Activated CD8-positive, alpha-beta memory T cell treated with anti-CD3 and anti-CD28 coated beads, Interleukin-2, amount 10 ng/mL, durations not matched to agents 7 days and 5 days (primary cell): ENCODE data around the gene UGT1A6. TPM values are rescaled to one million over a fixed set of nuclear protein-coding genes. Genes with fewer than 3 reads are reported as not detected.

Source experiments
- ATAC-seq: fragments of 150-1000 bp; cut with Tn5 transposase; one replicate; pipeline ENCODE4 v1.10.0; 2021; ENCODE audit warnings: moderate library complexity
- CTCF ChIA-PET: fragments of 350-600 bp; sonication (Branson Sonifier 250); formaldehyde crosslinking; loops from one replicate; lab custom pipeline; 2021; ENCODE audit warnings: antibody characterized with exemption; lab: Charles Lee
- DNase-seq: peaks from one replicate; pipeline ENCODE4 v3.0.0-alpha.2; 2020
- H3K27ac Mint-ChIP-seq: one replicate; pipeline ENCODE4 v1.8.0; 2021; ENCODE audit warnings: mild to moderate bottlenecking, mixed read lengths
- H3K27me3 Mint-ChIP-seq: one replicate; pipeline ENCODE4 v1.8.0; 2021; ENCODE audit warnings: mixed read lengths
- H3K36me3 Mint-ChIP-seq: one replicate; pipeline ENCODE4 v1.8.0; 2021; ENCODE audit warnings: mild to moderate bottlenecking, mixed read lengths
- H3K4me1 Mint-ChIP-seq: one replicate; pipeline ENCODE4 v1.8.0; 2021; ENCODE audit warnings: mixed read lengths
- H3K4me3 Mint-ChIP-seq: one replicate; pipeline ENCODE4 v1.8.0; 2021; ENCODE audit warnings: mild to moderate bottlenecking, moderate library complexity, mixed read lengths
- H3K9me3 Mint-ChIP-seq: one replicate; pipeline ENCODE4 v1.8.0; 2022; ENCODE audit warnings: low read depth, mixed read lengths
- total RNA-seq, 2 experiments: library from RNA; stranded (reverse); gene quantifications; one replicate each; pipeline ENCODE4 v1.2.3, GENCODE V29; 2021

UGT1A6 gene
- total RNA-seq, 2 experiments from 2014 or later, result not detected

DNA sequence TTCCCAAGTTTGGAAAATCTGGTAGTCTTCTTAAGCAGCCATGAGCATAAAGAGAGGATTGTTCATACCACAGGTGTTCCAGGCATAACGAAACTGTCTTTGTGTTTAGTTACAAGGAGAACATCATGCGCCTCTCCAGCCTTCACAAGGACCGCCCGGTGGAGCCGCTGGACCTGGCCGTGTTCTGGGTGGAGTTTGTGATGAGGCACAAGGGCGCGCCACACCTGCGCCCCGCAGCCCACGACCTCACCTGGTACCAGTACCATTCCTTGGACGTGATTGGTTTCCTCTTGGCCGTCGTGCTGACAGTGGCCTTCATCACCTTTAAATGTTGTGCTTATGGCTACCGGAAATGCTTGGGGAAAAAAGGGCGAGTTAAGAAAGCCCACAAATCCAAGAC is 79.5 kb downstream of the UGT1A6 start:
- Mint-ChIP-seq H3K4me3 (no peak overlapping the region), H3K9me3 (peaks cover 2% of the 10 kb centered on the region), H3K36me3 (no peaks in the 10 kb centered on the region), H3K27ac (no peak overlapping the region), H3K27me3 (peaks cover 3% of the 10 kb centered on the region), H3K4me1 (no peaks in the 10 kb centered on the region)
- ATAC-seq, result no peak
- CTCF ChIA-PET, result no interaction called here
- DNase-seq, result no peak

DNA sequence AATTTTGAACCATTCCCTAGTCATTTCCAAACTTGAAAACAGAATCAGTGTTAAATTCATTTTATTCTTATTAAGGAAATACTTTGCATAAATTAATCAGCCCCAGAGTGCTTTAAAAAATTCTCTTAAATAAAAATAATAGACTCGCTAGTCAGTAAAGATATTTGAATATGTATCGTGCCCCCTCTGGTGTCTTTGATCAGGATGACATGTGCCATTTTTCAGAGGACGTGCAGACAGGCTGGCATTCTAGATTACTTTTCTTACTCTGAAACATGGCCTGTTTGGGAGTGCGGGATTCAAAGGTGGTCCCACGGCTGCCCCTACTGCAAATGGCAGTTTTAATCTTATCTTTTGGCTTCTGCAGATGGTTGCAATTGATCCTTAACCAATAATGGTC is 79.9 kb downstream of the UGT1A6 start:
- no peak for ATAC-seq

DNA sequence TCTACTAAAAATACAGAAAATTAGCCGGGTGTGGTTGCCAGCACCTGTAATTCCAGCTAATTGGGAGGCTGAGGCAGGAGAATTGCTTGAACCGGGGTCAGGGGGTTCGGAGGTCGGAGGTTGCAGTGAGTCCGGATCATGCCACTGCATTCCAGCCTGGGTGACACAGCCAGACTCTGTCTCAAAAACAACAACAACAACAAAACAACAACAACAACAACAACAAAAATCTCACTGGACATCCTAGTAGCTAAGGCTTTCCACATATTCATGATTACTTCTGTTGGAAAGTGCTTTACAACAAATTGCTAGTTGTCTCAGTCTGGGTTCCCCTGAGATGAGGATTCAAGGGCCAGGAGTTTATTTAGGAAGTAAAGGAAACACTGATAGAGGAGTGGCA is 81.2 kb downstream of the UGT1A6 start:
- peaks cover 2% of the 10 kb centered on the region for H3K9me3 Mint-ChIP-seq
- CTCF ChIA-PET, result no interaction called here

More for the DNA sequence above, 79.9 kb downstream of the UGT1A6 start:
- H3K36me3 Mint-ChIP-seq, result no peaks in the 10 kb centered on the region
- peaks cover 2% of the 10 kb centered on the region for H3K9me3 Mint-ChIP-seq
- H3K4me3 Mint-ChIP-seq, result no peak overlapping the region
- no peak for DNase-seq
- CTCF ChIA-PET, result no interaction called here
- peaks cover 3% of the 10 kb centered on the region for H3K27me3 Mint-ChIP-seq
- no peak overlapping the region for H3K27ac Mint-ChIP-seq
- H3K4me1 Mint-ChIP-seq, result no peaks in the 10 kb centered on the region

DNA sequence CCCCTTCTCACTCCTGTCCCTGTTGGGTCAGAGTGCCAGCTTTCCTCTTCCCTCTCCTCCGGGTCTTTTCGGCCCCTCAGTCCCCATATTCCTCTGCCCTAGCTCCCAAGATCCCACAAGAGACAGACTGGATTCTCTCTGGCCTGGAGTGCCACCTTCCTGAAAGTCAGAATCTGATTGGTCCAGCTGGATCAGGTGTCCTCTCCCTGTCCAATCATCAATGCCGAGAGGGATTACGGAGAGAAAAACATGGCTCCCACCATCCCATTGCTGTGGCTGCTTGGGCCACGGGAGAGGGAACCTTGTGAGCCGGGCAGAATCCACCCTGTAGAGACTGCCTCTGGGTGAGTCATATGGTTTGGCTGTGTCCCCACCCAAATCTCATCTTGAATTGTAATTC is 82.7 kb downstream of the UGT1A6 start:
- Mint-ChIP-seq H3K9me3 (peaks cover 2% of the 10 kb centered on the region), H3K36me3 (no peaks in the 10 kb centered on the region), H3K27me3 (peaks cover 6% of the 10 kb centered on the region), H3K27ac (no peak overlapping the region), H3K4me1 (no peaks in the 10 kb centered on the region), H3K4me3 (no peak overlapping the region)
- DNase-seq (no peak), ATAC-seq (no peak)
- CTCF ChIA-PET, result no interaction called here

More for the DNA sequence above, 81.2 kb downstream of the UGT1A6 start:
- Mint-ChIP-seq H3K27ac (no peak overlapping the region), H3K36me3 (no peaks in the 10 kb centered on the region), H3K4me1 (no peaks in the 10 kb centered on the region), H3K27me3 (peaks cover 6% of the 10 kb centered on the region), H3K4me3 (no peak overlapping the region)
- DNase-seq (no peak), ATAC-seq (no peak)

DNA sequence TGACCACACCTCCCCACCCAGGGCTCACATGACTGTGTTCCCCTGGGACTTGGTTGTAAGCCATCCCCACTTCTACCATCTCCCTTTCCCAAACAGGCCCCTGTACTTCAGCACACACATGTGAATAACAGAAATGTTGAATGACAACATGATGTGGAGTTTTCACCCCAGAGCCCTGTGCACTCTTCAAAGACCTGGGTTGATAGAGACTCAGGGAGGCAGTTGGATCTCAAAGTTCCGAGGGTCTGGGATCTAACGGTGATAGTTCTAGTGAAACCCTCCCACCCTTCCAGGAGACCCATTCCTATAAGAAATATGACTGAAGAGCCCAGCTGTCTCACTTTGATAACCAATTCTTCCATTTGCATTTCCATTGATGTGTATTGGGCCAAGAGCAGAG is 85.3 kb downstream of the UGT1A6 start, which contains the start of gene MROH2A:
MROH2A (plus strand) TSS at position 301 of the 400 bp plus-strand sequence. CDS start 1,029 bp downstream, outside the sequence.
- CTCF ChIA-PET, result no interaction called here
- Mint-ChIP-seq H3K36me3 (no peaks in the 10 kb centered on the region), H3K27me3 (peaks cover 15% of the 10 kb centered on the region), H3K4me3 (no peak within 1 kb of the TSS), H3K9me3 (peaks cover 2% of the 10 kb centered on the region), H3K27ac (no peak within 1 kb of the TSS), H3K4me1 (no peaks in the 10 kb centered on the region)
- ATAC-seq (no peak), DNase-seq (no peak)

DNA sequence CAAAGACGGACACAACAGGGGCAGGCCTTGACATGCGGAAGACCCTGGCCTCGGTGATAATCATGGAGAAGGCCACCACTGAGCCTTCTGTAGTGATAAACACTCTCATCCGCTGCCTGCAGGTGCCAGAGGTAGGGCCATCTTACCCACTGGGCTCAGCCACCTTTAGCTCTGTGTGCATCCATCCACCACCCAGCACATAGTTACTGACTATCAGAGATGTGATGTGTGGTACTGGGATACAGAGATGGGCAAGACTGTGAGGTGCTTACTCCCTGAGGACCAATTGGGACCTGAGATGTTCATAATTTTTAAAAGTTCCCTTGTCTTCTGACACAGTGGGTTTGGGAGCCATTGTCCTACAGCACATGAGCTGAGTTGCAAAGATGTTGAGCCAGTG is 87.0 kb downstream of the UGT1A6 start:
- H3K4me1 Mint-ChIP-seq, result no peaks in the 10 kb centered on the region
- H3K9me3 Mint-ChIP-seq, result peaks cover 2% of the 10 kb centered on the region
- CTCF ChIA-PET, result no interaction called here
- no peaks in the 10 kb centered on the region for H3K36me3 Mint-ChIP-seq
- no peak overlapping the region for H3K27ac Mint-ChIP-seq
- H3K4me3 Mint-ChIP-seq, result no peak overlapping the region
- DNase-seq (no peak), ATAC-seq (no peak)
- H3K27me3 Mint-ChIP-seq, result peaks cover 17% of the 10 kb centered on the region

DNA sequence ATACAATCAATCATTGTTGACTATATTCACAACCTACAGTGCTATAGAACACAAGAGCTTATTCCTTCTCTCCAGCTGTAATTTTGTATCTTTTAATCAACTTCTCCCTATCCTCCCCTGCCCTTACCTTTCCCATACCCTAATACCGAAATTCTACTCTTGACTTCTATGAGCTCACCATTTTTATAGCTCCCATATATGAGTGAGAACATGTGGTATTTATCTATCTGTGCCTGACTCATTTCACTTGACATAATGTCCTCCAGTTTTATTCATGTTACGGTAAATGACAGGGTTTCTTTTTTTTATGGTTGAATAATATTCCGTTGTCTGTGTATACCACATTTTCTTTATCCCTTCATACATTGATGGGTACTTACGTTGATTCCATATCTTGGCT is 88.1 kb downstream of the UGT1A6 start:
- CTCF ChIA-PET, result no interaction called here
- no peak for ATAC-seq

DNA sequence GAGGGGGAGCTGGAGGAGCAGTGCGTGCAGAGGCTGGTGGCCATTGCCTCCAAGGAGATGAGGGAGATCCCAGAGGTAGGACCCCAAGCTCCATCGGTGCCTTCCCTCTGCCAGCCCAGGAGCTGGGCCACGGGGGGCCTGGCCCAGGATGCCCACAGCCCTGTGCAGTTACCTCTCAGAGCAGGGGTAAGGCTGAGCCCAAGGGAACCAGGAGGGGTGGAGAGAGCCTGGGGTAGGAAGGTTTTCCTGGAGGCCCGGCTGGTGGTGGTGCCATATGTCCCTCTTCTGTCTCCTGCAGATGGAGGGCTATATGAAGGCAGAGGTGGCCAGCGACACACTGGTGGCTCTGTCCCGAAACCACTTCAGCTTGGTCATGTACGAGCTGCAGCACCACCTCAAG is 96.9 kb downstream of the UGT1A6 start:
- peaks cover 2% of the 10 kb centered on the region for H3K27me3 Mint-ChIP-seq
- CTCF ChIA-PET, result no interaction called here
- ATAC-seq (no peak), DNase-seq (no peak)
- H3K4me1 Mint-ChIP-seq, result no peaks in the 10 kb centered on the region
- H3K9me3 Mint-ChIP-seq, result peaks cover 2% of the 10 kb centered on the region
- no peak overlapping the region for H3K4me3 Mint-ChIP-seq
- H3K36me3 Mint-ChIP-seq, result no peaks in the 10 kb centered on the region
- no peak overlapping the region for H3K27ac Mint-ChIP-seq

More for the DNA sequence above, 88.1 kb downstream of the UGT1A6 start:
- no peak for DNase-seq
- Mint-ChIP-seq H3K27me3 (peaks cover 17% of the 10 kb centered on the region), H3K36me3 (no peaks in the 10 kb centered on the region), H3K4me1 (no peaks in the 10 kb centered on the region), H3K27ac (no peak overlapping the region), H3K4me3 (no peak overlapping the region), H3K9me3 (peaks cover 1% of the 10 kb centered on the region)

DNA sequence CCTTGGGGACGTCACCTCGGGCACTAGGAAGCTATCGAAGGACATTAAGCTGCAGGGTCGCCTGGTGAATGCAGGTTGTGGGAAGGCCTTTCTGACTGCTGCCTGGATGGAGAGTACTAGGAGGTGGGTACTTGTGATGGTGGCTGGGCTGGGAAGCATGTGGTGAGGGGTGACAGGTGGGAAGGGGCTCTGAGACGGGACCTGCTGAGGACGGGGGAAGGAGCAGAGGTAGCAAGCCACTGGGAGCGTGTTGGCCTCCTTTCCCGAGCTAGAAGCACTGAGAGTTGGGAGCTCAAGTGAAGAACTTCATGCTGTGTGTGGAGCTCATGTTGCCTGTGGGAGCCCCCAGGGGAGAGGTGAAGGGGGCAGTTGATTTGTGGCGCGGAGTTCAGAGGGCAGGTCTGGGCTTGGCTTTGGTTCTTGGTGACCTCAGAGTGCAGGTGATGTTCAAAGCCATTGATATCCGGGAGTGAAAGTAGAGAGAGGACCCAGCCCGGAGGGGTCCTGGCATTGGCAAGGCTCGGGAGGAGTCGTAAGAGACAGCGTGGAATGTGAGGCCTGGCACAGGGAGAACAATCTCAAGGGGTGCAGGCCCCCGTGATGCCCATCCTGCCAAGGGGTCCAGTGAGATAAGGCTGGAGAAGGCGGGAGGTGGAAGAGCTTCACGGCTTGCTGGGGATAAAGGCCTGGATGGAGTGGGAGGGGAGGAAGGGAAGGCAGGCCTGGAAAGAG is 98.6 kb downstream of the UGT1A6 start:
- ATAC-seq, result no peak
- H3K27ac Mint-ChIP-seq, result no peak overlapping the region
- CTCF ChIA-PET, result no interaction called here
- H3K4me1 Mint-ChIP-seq, result no peaks in the 10 kb centered on the region
- no peaks in the 10 kb centered on the region for H3K36me3 Mint-ChIP-seq
- no peak for DNase-seq
- peaks cover under 1% of the 10 kb centered on the region for H3K9me3 Mint-ChIP-seq
- H3K4me3 Mint-ChIP-seq, result no peak overlapping the region
- H3K27me3 Mint-ChIP-seq, result peaks cover 2% of the 10 kb centered on the region

DNA sequence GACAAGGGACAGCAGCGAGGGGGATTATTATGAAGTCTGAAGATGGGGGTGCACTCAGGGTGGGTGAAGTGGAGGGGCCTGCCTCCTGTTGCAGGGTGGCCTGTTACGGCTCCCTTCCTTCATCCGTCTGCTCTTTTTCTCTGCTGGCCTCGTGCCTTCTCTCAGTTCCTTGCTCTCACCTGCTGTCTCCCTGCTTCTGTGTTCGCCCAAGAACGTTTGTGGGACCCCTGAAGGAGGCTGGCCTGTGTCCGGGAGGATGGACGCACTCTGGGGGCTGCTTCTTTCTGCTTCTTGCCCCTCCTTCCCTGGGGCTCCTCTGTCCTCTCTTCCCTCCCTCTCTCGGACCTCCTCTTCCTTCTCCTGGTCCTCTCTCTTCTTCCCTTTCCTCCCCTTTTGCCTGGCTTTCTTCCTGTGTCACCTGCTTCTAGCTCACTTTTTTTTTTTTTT is 99.2 kb downstream of the UGT1A6 start:
- ATAC-seq (no peak), DNase-seq (no peak)
- no peak overlapping the region for H3K4me3 Mint-ChIP-seq

DNA sequence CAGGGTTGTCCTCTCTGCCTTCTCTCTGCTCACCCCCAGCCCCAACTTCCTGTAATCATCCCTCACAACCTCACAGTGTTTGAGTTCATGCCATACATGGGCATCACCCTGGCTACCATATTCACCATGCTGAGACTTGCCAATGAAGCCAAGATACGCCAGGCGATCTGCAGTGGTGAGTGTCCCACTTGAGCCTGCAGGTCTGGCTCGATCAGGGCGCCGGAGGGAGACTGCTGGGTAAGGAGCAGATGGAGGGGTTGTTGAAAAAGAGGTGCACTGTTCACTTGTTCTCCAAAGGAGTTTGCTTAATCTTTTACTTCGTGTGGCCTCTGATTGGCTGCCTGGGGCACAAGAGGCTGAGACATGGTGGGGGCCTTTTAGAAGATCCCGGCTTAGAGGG is 100.0 kb downstream of the UGT1A6 start:
- H3K4me1 Mint-ChIP-seq, result no peaks in the 10 kb centered on the region
- CTCF ChIA-PET, result no interaction called here
- H3K9me3 Mint-ChIP-seq, result no peaks in the 10 kb centered on the region
- H3K27ac Mint-ChIP-seq, result no peak overlapping the region
- ATAC-seq, result no peak
- H3K4me3 Mint-ChIP-seq, result no peak overlapping the region
- no peak for DNase-seq
- no peaks in the 10 kb centered on the region for H3K27me3 Mint-ChIP-seq
- H3K36me3 Mint-ChIP-seq, result no peaks in the 10 kb centered on the region

More for the DNA sequence above, 99.2 kb downstream of the UGT1A6 start:
- no peaks in the 10 kb centered on the region for H3K27me3 Mint-ChIP-seq
- H3K36me3 Mint-ChIP-seq, result no peaks in the 10 kb centered on the region
- CTCF ChIA-PET, result no interaction called here
- no peaks in the 10 kb centered on the region for H3K4me1 Mint-ChIP-seq
- H3K27ac Mint-ChIP-seq, result no peak overlapping the region
- no peaks in the 10 kb centered on the region for H3K9me3 Mint-ChIP-seq

DNA sequence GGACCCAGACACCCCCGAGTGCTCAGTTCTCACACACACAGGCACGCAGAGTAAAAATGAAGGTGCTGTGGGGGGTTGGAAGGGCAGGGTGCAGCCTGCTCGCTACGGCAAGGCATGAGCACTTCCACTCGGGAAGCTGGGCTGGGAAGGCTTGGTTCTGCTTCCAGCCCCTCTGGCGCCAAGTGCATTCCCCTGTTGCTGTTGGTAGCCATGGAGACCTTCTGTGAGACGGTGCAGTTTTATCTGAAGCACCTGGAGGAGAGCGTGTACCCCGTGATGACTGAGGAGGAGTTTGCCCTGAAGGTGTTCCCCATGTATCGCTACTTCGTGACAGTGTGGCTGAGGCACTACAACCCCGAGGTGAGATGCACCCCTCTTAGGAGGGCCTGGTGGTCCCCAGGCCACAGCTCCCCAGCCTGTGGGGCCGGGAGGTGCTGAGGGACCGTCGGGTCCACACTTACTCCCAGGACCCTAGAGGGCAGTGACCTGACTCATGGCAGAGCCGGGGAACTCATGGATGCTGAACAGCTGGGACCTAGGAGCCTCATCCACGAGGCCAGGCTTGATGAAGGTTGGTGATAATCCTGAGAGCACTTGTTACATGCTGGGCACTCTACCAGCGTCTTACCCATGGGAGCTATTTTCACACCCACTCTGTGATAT is 100.9 kb downstream of the UGT1A6 start:
- CTCF ChIA-PET, result no interaction called here
- Mint-ChIP-seq H3K27me3 (no peaks in the 10 kb centered on the region), H3K36me3 (no peaks in the 10 kb centered on the region), H3K27ac (no peak overlapping the region), H3K4me1 (no peaks in the 10 kb centered on the region), H3K4me3 (no peak overlapping the region), H3K9me3 (no peaks in the 10 kb centered on the region)
- DNase-seq (no peak), ATAC-seq (no peak)

DNA sequence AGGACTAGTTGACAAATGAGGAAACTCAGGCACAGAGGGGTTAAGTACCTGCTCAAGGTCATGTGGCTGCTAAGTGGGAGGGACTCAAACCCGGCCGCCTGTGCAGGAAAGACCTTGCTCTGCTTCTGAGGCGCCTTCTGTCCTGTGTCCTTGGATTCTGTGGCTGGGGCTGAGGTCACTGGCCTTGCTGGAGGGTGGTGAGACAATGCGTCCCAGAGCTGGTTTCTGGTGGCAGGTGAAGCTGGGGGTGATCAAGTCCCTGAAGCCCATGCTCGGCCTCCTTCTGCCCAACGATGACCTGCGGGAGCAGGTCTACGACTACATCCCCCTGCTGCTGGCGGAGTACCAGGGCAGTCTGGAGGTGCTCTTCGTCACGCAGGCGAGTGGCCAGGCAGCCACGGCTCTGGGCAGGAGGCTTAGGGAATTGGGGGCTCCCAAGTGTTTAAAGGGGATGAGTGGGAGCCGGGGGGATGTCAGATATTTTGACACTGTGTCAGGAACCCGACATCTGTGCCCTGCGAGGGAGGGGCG is 101.5 kb downstream of the UGT1A6 start:
- Mint-ChIP-seq H3K4me3 (no peak overlapping the region), H3K9me3 (no peaks in the 10 kb centered on the region), H3K27ac (no peak overlapping the region), H3K4me1 (no peaks in the 10 kb centered on the region), H3K27me3 (no peaks in the 10 kb centered on the region), H3K36me3 (no peaks in the 10 kb centered on the region)
- DNase-seq, result peak; percentile 29
- CTCF ChIA-PET, result no interaction called here
- no peak for ATAC-seq

DNA sequence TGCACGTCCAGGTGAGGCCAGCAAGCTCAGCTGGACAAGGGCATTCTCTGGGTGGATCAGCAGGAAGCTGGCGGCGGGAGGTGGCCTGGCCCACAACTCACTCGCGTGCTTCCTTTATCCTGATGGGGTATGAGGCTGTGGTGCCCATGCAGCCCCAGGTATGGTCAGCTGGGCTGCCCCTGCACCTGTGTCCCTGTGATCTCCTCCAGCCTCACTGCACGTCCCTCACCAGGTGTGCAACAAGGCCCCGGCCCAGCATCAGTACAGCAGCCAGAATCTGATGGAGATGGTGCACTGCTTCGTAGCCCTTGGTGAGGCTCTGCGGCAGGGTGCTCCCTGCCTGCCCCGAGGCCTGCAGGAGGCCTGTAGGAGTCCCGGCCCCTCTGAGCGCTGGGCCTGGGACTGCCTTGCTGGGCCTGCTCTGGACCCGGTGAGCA is 103.1 kb downstream of the UGT1A6 start:
- H3K27me3 Mint-ChIP-seq, result no peaks in the 10 kb centered on the region
- peaks cover 2% of the 10 kb centered on the region for H3K4me1 Mint-ChIP-seq
- no peak overlapping the region for H3K4me3 Mint-ChIP-seq
- no peak for ATAC-seq
- H3K9me3 Mint-ChIP-seq, result no peaks in the 10 kb centered on the region
- H3K36me3 Mint-ChIP-seq, result no peaks in the 10 kb centered on the region
- H3K27ac Mint-ChIP-seq, result no peak overlapping the region
- peak; percentile 31 for DNase-seq
- CTCF ChIA-PET, result no interaction called here
